HEK293 (cell line): ENCODE measurements around the gene RPS6KA2.

Source experiments
- BCL11A ChIP-seq: fragments of 450-650 bp; formaldehyde crosslinking; IDR thresholded peaks from 2 replicates; pipeline ENCODE4 v1.5.1; 2016; ENCODE audit warnings: low read depth, missing biosample characterization, missing genetic modification characterization
- GLI2 ChIP-seq: fragments of 450-650 bp; formaldehyde crosslinking; IDR thresholded peaks from 2 replicates; pipeline ENCODE4; 2017; ENCODE audit warnings: missing biosample characterization, missing genetic modification characterization, low read depth, borderline replicate concordance
- MYNN ChIP-seq: fragments of 450-650 bp; formaldehyde crosslinking; IDR thresholded peaks from 2 replicates; pipeline ENCODE4 v1.5.1; 2016; ENCODE audit warnings: missing biosample characterization, missing genetic modification characterization, borderline replicate concordance
- SP2 ChIP-seq: fragments of 450-650 bp; formaldehyde crosslinking; IDR thresholded peaks from 2 replicates; pipeline ENCODE4 v1.5.1; 2016; ENCODE audit warnings: missing biosample characterization, missing genetic modification characterization
- ZBTB48 ChIP-seq: fragments of 450-650 bp; formaldehyde crosslinking; IDR thresholded peaks from 2 replicates; pipeline ENCODE4 v1.5.1; 2016; ENCODE audit warnings: missing biosample characterization, missing genetic modification characterization
- ZIC2 ChIP-seq: fragments of 450-650 bp; formaldehyde crosslinking; IDR thresholded peaks from 2 replicates; pipeline ENCODE4 v1.5.1; 2016; ENCODE audit warnings: missing biosample characterization, missing genetic modification characterization
- ZNF114 ChIP-seq: fragments of 450-650 bp; formaldehyde crosslinking; IDR thresholded peaks from 2 replicates; pipeline ENCODE4 v1.5.0; 2017; ENCODE audit warnings: missing biosample characterization, missing genetic modification characterization
- ZNF133 ChIP-seq: fragments of 450-650 bp; formaldehyde crosslinking; IDR thresholded peaks from 2 replicates; pipeline ENCODE4 v1.5.1; 2016; ENCODE audit warnings: missing biosample characterization, missing genetic modification characterization
- ZNF146 ChIP-seq: fragments of 450-650 bp; formaldehyde crosslinking; IDR thresholded peaks from 2 replicates; pipeline ENCODE4 v1.5.1; 2016; ENCODE audit warnings: missing biosample characterization, missing genetic modification characterization
- ZNF155 ChIP-seq: fragments of 450-650 bp; formaldehyde crosslinking; IDR thresholded peaks from 2 replicates; pipeline ENCODE4 v1.5.1; 2016; ENCODE audit warnings: missing biosample characterization, missing genetic modification characterization
- ZNF16 ChIP-seq: fragments of 450-650 bp; formaldehyde crosslinking; IDR thresholded peaks from 2 replicates; pipeline ENCODE4 v1.5.1; 2016; ENCODE audit warnings: low read depth, missing biosample characterization, missing genetic modification characterization
- ZNF366 ChIP-seq: fragments of 450-650 bp; formaldehyde crosslinking; conservative IDR thresholded peaks from 2 replicates; pipeline ENCODE4 v1.5.1; 2016; ENCODE audit warnings: missing biosample characterization, missing genetic modification characterization
- ZNF394 ChIP-seq: fragments of 450-650 bp; formaldehyde crosslinking; IDR thresholded peaks from 2 replicates; pipeline ENCODE4 v1.5.1; 2016; ENCODE audit warnings: missing biosample characterization, missing genetic modification characterization, mild to moderate bottlenecking, moderate library complexity, borderline replicate concordance
- ZNF529 ChIP-seq: fragments of 450-650 bp; formaldehyde crosslinking; IDR thresholded peaks from 2 replicates; pipeline ENCODE4 v1.5.1; 2017; ENCODE audit warnings: missing genetic modification characterization, missing biosample characterization; ENCODE audit not compliant: insufficient replicate concordance
- ZNF596 ChIP-seq: fragments of 450-650 bp; IDR thresholded peaks from 2 replicates; pipeline ENCODE4 v1.5.0; 2018; ENCODE audit warnings: missing biosample characterization, mild to moderate bottlenecking, missing genetic modification characterization, moderate library complexity
- ZNF658 ChIP-seq: fragments of 450-650 bp; formaldehyde crosslinking; IDR thresholded peaks from 2 replicates; pipeline ENCODE4; 2016; ENCODE audit warnings: missing biosample characterization, missing genetic modification characterization
- ZNF664 ChIP-seq: fragments of 450-650 bp; formaldehyde crosslinking; IDR thresholded peaks from 2 replicates; pipeline ENCODE4 v1.5.1; 2016; ENCODE audit warnings: missing biosample characterization, missing genetic modification characterization
- ZNF843 ChIP-seq: fragments of 450-650 bp; formaldehyde crosslinking; IDR thresholded peaks from 2 replicates; pipeline ENCODE4 v1.5.1; 2016; ENCODE audit warnings: missing biosample characterization, missing genetic modification characterization
- TF ChIP-seq, protein P1 (sequence below): fragments of 450-650 bp; formaldehyde crosslinking; IDR thresholded peaks from 2 replicates; pipeline ENCODE4 v1.5.1; 2016; ENCODE audit warnings: missing biosample characterization, missing genetic modification characterization
- TF ChIP-seq, protein P2 (sequence below): fragments of 450-650 bp; formaldehyde crosslinking; IDR thresholded peaks from 2 replicates; pipeline ENCODE4 v1.5.1; 2016; ENCODE audit warnings: missing biosample characterization, missing genetic modification characterization
- TF ChIP-seq, protein P3 (sequence below): fragments of 450-650 bp; formaldehyde crosslinking; IDR thresholded peaks from 2 replicates; pipeline ENCODE4 v1.5.1; 2016; ENCODE audit warnings: missing biosample characterization, missing genetic modification characterization, borderline replicate concordance
- TF ChIP-seq, protein P4 (sequence below): fragments of 450-650 bp; formaldehyde crosslinking; IDR thresholded peaks from 2 replicates; pipeline ENCODE4 v1.5.1; 2017; ENCODE audit warnings: missing biosample characterization, missing genetic modification characterization
- TF ChIP-seq, protein P5 (sequence below): fragments of 450-650 bp; formaldehyde crosslinking; IDR thresholded peaks from 2 replicates; pipeline ENCODE4 v1.5.1; 2016; ENCODE audit warnings: missing biosample characterization, missing genetic modification characterization

The RPS6KA2 gene

DNA sequence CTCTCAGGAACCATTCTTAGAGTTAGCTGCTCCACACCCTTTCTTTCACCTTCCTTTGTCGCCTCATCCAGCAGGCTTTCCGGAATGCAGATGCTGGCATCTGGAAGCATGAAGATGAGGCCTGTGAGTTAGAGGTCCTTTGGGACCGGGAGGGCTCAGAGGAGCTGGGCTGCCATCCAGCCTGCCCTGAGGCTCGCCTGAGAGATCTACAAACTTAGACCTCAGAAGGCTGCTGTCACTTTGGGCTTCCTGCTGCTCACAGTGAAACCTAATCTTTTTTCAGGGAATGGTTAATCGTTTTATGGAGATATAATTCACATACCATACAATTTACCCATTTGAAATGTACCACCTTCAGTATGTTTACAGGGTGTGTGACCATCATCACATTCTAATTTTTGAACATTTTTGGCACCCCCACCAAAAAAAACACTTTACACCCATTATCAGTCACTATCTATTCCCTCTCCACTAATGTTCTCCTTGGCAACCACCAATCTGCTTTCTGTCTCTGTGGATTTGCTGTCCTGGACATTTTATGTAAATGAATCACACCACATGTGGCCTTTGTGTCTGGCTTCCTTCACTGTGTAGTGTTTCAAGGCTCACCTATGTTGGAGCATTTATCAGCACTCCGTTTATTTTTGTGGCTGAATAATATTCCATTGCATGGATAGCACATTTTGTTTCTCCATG is 224.3 kb downstream of the RPS6KA2 start (continued):
- TF ChIP-seq BCL11A (tag by site-specific recombination) = 0 out of 2 replicates have a peak, but pooled peaks have one; percentile 23
- TF ChIP-seq ZNF16 (tag by site-specific recombination) = no peak
- TF ChIP-seq, protein P1, sequence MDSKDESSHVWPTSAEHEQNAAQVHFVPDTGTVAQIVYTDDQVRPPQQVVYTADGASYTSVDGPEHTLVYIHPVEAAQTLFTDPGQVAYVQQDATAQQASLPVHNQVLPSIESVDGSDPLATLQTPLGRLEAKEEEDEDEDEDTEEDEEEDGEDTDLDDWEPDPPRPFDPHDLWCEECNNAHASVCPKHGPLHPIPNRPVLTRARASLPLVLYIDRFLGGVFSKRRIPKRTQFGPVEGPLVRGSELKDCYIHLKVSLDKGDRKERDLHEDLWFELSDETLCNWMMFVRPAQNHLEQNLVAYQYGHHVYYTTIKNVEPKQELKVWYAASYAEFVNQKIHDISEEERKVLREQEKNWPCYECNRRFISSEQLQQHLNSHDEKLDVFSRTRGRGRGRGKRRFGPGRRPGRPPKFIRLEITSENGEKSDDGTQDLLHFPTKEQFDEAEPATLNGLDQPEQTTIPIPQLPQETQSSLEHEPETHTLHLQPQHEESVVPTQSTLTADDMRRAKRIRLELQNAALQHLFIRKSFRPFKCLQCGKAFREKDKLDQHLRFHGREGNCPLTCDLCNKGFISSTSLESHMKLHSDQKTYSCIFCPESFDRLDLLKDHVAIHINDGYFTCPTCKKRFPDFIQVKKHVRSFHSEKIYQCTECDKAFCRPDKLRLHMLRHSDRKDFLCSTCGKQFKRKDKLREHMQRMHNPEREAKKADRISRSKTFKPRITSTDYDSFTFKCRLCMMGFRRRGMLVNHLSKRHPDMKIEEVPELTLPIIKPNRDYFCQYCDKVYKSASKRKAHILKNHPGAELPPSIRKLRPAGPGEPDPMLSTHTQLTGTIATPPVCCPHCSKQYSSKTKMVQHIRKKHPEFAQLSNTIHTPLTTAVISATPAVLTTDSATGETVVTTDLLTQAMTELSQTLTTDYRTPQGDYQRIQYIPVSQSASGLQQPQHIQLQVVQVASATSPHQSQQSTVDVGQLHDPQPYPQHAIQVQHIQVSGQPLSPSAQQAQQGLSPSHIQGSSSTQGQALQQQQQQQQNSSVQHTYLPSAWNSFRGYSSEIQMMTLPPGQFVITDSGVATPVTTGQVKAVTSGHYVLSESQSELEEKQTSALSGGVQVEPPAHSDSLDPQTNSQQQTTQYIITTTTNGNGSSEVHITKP (tag by site-specific recombination) = peak; percentile 92
- TF ChIP-seq ZNF155 (tag by site-specific recombination) = no peak
- no peak for TF ChIP-seq ZNF394
- no peak for TF ChIP-seq ZNF114 (tag by site-specific recombination)
- no peak for TF ChIP-seq ZNF658 (tag by site-specific recombination)
- no peak for TF ChIP-seq ZBTB48
- no peak for TF ChIP-seq ZNF133 (tag by site-specific recombination)
- TF ChIP-seq GLI2 (tag by site-specific recombination) = no peak; the same call in 1 of the 2 replicates
- TF ChIP-seq ZNF596 = peak; percentile 91
- TF ChIP-seq ZIC2 (tag by site-specific recombination) = peak; percentile 54
- TF ChIP-seq ZNF366 (tag by site-specific recombination) = no peak
- TF ChIP-seq, protein P2, sequence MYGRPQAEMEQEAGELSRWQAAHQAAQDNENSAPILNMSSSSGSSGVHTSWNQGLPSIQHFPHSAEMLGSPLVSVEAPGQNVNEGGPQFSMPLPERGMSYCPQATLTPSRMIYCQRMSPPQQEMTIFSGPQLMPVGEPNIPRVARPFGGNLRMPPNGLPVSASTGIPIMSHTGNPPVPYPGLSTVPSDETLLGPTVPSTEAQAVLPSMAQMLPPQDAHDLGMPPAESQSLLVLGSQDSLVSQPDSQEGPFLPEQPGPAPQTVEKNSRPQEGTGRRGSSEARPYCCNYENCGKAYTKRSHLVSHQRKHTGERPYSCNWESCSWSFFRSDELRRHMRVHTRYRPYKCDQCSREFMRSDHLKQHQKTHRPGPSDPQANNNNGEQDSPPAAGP = peak; percentile 72; the same call in 1 of the 2 replicates
- TF ChIP-seq ZNF146 = peak; percentile 88
- no peak for TF ChIP-seq ZNF529
- peak; percentile 95 for TF ChIP-seq ZNF843 (tag by site-specific recombination)
- TF ChIP-seq, protein P3, sequence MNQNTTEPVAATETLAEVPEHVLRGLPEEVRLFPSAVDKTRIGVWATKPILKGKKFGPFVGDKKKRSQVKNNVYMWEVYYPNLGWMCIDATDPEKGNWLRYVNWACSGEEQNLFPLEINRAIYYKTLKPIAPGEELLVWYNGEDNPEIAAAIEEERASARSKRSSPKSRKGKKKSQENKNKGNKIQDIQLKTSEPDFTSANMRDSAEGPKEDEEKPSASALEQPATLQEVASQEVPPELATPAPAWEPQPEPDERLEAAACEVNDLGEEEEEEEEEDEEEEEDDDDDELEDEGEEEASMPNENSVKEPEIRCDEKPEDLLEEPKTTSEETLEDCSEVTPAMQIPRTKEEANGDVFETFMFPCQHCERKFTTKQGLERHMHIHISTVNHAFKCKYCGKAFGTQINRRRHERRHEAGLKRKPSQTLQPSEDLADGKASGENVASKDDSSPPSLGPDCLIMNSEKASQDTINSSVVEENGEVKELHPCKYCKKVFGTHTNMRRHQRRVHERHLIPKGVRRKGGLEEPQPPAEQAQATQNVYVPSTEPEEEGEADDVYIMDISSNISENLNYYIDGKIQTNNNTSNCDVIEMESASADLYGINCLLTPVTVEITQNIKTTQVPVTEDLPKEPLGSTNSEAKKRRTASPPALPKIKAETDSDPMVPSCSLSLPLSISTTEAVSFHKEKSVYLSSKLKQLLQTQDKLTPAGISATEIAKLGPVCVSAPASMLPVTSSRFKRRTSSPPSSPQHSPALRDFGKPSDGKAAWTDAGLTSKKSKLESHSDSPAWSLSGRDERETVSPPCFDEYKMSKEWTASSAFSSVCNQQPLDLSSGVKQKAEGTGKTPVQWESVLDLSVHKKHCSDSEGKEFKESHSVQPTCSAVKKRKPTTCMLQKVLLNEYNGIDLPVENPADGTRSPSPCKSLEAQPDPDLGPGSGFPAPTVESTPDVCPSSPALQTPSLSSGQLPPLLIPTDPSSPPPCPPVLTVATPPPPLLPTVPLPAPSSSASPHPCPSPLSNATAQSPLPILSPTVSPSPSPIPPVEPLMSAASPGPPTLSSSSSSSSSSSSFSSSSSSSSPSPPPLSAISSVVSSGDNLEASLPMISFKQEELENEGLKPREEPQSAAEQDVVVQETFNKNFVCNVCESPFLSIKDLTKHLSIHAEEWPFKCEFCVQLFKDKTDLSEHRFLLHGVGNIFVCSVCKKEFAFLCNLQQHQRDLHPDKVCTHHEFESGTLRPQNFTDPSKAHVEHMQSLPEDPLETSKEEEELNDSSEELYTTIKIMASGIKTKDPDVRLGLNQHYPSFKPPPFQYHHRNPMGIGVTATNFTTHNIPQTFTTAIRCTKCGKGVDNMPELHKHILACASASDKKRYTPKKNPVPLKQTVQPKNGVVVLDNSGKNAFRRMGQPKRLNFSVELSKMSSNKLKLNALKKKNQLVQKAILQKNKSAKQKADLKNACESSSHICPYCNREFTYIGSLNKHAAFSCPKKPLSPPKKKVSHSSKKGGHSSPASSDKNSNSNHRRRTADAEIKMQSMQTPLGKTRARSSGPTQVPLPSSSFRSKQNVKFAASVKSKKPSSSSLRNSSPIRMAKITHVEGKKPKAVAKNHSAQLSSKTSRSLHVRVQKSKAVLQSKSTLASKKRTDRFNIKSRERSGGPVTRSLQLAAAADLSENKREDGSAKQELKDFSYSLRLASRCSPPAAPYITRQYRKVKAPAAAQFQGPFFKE (tag by site-specific recombination) = no peak
- 0 out of 2 replicates have a peak, but pooled peaks have one; percentile 15 for TF ChIP-seq ZNF664 (tag by site-specific recombination)
- TF ChIP-seq, protein P4, sequence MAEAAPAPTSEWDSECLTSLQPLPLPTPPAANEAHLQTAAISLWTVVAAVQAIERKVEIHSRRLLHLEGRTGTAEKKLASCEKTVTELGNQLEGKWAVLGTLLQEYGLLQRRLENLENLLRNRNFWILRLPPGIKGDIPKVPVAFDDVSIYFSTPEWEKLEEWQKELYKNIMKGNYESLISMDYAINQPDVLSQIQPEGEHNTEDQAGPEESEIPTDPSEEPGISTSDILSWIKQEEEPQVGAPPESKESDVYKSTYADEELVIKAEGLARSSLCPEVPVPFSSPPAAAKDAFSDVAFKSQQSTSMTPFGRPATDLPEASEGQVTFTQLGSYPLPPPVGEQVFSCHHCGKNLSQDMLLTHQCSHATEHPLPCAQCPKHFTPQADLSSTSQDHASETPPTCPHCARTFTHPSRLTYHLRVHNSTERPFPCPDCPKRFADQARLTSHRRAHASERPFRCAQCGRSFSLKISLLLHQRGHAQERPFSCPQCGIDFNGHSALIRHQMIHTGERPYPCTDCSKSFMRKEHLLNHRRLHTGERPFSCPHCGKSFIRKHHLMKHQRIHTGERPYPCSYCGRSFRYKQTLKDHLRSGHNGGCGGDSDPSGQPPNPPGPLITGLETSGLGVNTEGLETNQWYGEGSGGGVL (tag by site-specific recombination) = no peak
- no peak for TF ChIP-seq MYNN (tag by site-specific recombination)
- no peak for TF ChIP-seq SP2 (tag by site-specific recombination)
- TF ChIP-seq, protein P5, sequence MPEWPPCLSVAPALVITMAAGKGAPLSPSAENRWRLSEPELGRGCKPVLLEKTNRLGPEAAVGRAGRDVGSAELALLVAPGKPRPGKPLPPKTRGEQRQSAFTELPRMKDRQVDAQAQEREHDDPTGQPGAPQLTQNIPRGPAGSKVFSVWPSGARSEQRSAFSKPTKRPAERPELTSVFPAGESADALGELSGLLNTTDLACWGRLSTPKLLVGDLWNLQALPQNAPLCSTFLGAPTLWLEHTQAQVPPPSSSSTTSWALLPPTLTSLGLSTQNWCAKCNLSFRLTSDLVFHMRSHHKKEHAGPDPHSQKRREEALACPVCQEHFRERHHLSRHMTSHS (tag by site-specific recombination) = no peak
